ENCODE data around the gene UHRF2. TPM values are rescaled to one million over a fixed set of nuclear protein-coding genes. Genes with fewer than 3 reads are reported as not detected.

Gene UHRF2
- total RNA-seq, 4 donors from 2014 or later, result 31.1 to 44.4 (median 41.8) TPM

- no peak overlapping the region for H3K27ac ChIP-seq (replicated peaks in 1 of 4)
- 79% methylated on average over 3 of the region's 3 CpGs for WGBS
Observed at GRCh38 chr9:6552033-6552432, 139.0 kb downstream of the UHRF2 start.

DNA sequence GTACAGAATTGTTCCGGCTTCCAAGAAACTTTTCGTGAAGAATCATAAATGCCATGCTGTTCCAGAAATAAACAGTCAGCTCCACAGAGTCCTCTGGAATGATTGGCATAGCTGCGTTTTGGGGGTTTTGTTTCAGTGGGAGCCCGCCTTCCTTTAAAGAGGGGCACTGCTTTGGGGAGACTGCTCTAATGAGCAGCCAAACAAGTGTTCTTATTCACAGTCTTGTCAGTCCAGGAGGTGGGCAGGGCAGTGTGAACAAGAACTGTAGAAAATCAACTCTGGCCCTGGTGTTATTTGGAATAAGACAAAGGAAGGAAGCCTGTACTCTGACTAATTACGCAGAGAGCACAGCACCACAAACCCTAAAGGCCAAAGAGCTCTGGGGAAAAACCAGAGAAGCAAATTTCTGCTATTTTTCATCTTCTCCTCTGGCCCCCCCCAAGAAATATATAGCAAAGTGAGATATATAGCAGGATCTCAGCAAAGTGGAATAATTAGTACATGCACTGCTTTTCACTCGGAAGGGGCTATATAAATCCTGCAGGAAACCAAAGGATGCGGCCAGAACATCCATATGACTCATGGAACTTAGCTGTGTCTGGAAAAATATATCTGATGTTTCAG lies 139.6 kb downstream of the UHRF2 start:
- no peak overlapping the region for H3K4me3 ChIP-seq
- whole genome bisulfite sequencing, result 69% methylated on average over 7 of the region's 7 CpGs
- no peak for DNase-seq (ENCODE audit: extremely low spot score)
- peaks cover 0 to 4% (median 0%) of the 10 kb centered on the region in 4 donors for H3K27me3 ChIP-seq
- H3K4me1 ChIP-seq, result no peaks in the 10 kb centered on the region
- H3K27ac ChIP-seq (replicated peaks in 1 of 4), result no peak overlapping the region
- intact Hi-C loops (cut with DNase I), result no loop called here
- no peaks in the 10 kb centered on the region for H3K9me3 ChIP-seq
- TF ChIP-seq POLR2AphosphoS5 (IDR thresholded peaks at IDR 0.05) (no peak), POLR2A (IDR thresholded peaks at IDR 0.05; ENCODE audit: low read depth) (no peak), EP300 (IDR thresholded peaks at IDR 0.05) (no peak)
- TF ChIP-seq, protein P1, sequence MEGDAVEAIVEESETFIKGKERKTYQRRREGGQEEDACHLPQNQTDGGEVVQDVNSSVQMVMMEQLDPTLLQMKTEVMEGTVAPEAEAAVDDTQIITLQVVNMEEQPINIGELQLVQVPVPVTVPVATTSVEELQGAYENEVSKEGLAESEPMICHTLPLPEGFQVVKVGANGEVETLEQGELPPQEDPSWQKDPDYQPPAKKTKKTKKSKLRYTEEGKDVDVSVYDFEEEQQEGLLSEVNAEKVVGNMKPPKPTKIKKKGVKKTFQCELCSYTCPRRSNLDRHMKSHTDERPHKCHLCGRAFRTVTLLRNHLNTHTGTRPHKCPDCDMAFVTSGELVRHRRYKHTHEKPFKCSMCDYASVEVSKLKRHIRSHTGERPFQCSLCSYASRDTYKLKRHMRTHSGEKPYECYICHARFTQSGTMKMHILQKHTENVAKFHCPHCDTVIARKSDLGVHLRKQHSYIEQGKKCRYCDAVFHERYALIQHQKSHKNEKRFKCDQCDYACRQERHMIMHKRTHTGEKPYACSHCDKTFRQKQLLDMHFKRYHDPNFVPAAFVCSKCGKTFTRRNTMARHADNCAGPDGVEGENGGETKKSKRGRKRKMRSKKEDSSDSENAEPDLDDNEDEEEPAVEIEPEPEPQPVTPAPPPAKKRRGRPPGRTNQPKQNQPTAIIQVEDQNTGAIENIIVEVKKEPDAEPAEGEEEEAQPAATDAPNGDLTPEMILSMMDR (IDR thresholded peaks at IDR 0.05), result no peak
- H3K36me3 ChIP-seq, result no peaks in the 10 kb centered on the region

More at GRCh38 chr9:6552033-6552432, 139.0 kb downstream of the UHRF2 start:
- DNase-seq (ENCODE audit: extremely low spot score), result no peak
- H3K27me3 ChIP-seq, result peaks cover 0 to 4% (median 0%) of the 10 kb centered on the region in 4 donors
- H3K9me3 ChIP-seq, result no peaks in the 10 kb centered on the region
- no peaks in the 10 kb centered on the region for H3K4me1 ChIP-seq
- TF ChIP-seq EP300 (IDR thresholded peaks at IDR 0.05) (no peak), POLR2A (IDR thresholded peaks at IDR 0.05; ENCODE audit: low read depth) (no peak)
- no peaks in the 10 kb centered on the region for H3K36me3 ChIP-seq
- intact Hi-C loops (cut with DNase I), result no loop called here
- no peak overlapping the region for H3K4me3 ChIP-seq

DNA sequence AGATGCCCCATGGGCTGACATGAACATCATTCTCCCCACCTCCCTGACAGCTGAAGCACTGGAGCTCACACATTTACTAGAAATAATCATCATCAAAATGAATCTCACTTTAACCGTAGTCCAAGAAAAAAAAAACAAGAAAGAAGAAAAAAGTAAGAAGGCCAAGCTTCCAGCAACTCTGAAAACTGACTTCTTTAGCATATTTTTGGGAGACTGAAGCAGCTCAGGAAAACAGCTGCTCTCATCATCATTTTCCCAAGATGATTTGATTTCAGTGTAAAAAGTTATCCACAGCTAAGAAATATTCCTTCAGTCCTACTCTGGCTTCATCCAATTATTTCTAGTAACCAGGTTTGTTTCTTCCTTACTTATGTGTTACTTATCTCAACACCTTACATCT lies 140.9 kb downstream of the UHRF2 start:
- H3K27me3 ChIP-seq, result peaks cover 0 to 4% (median 0%) of the 10 kb centered on the region in 4 donors
- no peaks in the 10 kb centered on the region for H3K9me3 ChIP-seq
- 94% methylated on average over 1 of the region's 1 CpG for WGBS
- no peak overlapping the region for H3K27ac ChIP-seq (replicated peaks in 1 of 4)
- no peaks in the 10 kb centered on the region for H3K4me1 ChIP-seq
- no peaks in the 10 kb centered on the region for H3K36me3 ChIP-seq
- intact Hi-C loops (cut with DNase I), result no loop called here
- no peak for TF ChIP-seq POLR2A (IDR thresholded peaks at IDR 0.05; ENCODE audit: low read depth)
- TF ChIP-seq POLR2AphosphoS5 (IDR thresholded peaks at IDR 0.05), result no peak
- TF ChIP-seq, protein P1 (IDR thresholded peaks at IDR 0.05), result no peak
- TF ChIP-seq EP300 (IDR thresholded peaks at IDR 0.05), result no peak
- H3K4me3 ChIP-seq, result no peak overlapping the region
- DNase-seq (ENCODE audit: extremely low spot score), result no peak

Small RNAs within 50 kb of the gene (small RNA-seq; reads per million reads assigned to genes)
- gene RN7SL25P, result 0 reads per million in 3 donors

Other genes with a start within 250 kb of the UHRF2 start
- 100 to 1,000 TPM in 2 of 4 donors, 10 to 100 TPM in 2; 63.1 to 178 (median 104) TPM for gene IL33, start 197.4 kb upstream of the UHRF2 start, total RNA-seq
- gene TPD52L3, start 84.8 kb upstream of the UHRF2 start, total RNA-seq, result not detected
- 1 to 10 TPM in 1 of 4 donors, under 1 TPM in 1, not detected in 2; 0.17 to 2.5 TPM for gene GLDC, start 232.5 kb downstream of the UHRF2 start, total RNA-seq